B cell (primary cell): Measurements from ENCODE around the gene TOR1AIP1. TPM values are rescaled to one million over a fixed set of nuclear protein-coding genes. Genes with fewer than 3 reads are reported as not detected.
"Not testable (repeated sequence)": the region's sequence is repeated elsewhere in the genome, so short reads cannot be mapped to it uniquely, and the experiment has no call there.

Source experiments
- ATAC-seq: fragments of 200-7000 bp; cut with Tn5 transposase; one replicate; pipeline ENCODE4 v1.10.0; 2021; ENCODE audit warnings: low read depth, mild to moderate bottlenecking, moderate number of reproducible peaks, moderate library complexity
- CTCF ChIA-PET: fragments of 350-600 bp; sonication (Branson Sonifier 250); formaldehyde crosslinking; loops from one replicate; lab custom pipeline; 2021; ENCODE audit warnings: antibody characterized with exemption, inconsistent platforms; lab: Charles Lee
- POLR2A ChIA-PET: fragments of 350-600 bp; sonication (Branson Sonifier 250); formaldehyde crosslinking; loops from one replicate; lab custom pipeline; 2021; ENCODE audit warnings: antibody characterized with exemption; lab: Charles Lee
- DNase-seq: peaks from one replicate; pipeline ENCODE4 v3.0.0; 2013
- H2AFZ ChIP-seq: 2 replicates; pipeline ENCODE4 v1.6.1; 2012; ENCODE audit warnings: mild to moderate bottlenecking, low read depth, low read length; ENCODE audit not compliant: insufficient read depth, poor library complexity, severe bottlenecking
- H3K27ac ChIP-seq, 2 donors: 1 replicate in 1 of 2; 2 replicates in 1 of 2; pipeline ENCODE4 v1.5.1; 2012 to 2013; ENCODE audit warnings: low read length in 2 of 2, mild to moderate bottlenecking in 2 of 2, moderate library complexity in 1 of 2
- H3K27me3 ChIP-seq, 4 experiments: fragments of 200-600 bp in 1 of 4; sonication (generic) in 1 of 4; replicated peaks in 1 of 4; 1 replicate in 2 of 4; 2 replicates in 2 of 4; pipeline versions ENCODE4 v1.6.1 to v1.7.0; 2013 to 2016; ENCODE audit warnings: low read length in 3 of 4, mild to moderate bottlenecking in 2 of 4, mixed read lengths in 1 of 4, moderate library complexity in 1 of 4; ENCODE audit not compliant: insufficient read depth in 4 of 4, control insufficient read depth in 3 of 4; ENCODE audit errors: control extremely low read depth in 1 of 4
- H3K36me3 ChIP-seq, 2 experiments: replicated peaks in 1 of 2; 1 replicate in 1 of 2; 2 replicates in 1 of 2; pipeline versions ENCODE4 v1.6.1 to v1.7.1; 2013; ENCODE audit warnings: low read length in 1 of 2; ENCODE audit not compliant: insufficient read depth in 2 of 2, control insufficient read depth in 1 of 2; ENCODE audit errors: control extremely low read depth in 1 of 2, extremely low read depth in 1 of 2
- H3K4me1 ChIP-seq, 2 donors: fragments of 200-600 bp in 1 of 2; sonication (generic) in 1 of 2; 1 replicate in 1 of 2; 2 replicates in 1 of 2; pipeline versions ENCODE4 v1.5.1 to v1.6.1; 2013 to 2017; ENCODE audit warnings: low read length in 2 of 2; ENCODE audit not compliant: control insufficient read depth in 2 of 2, insufficient read depth in 2 of 2
- H3K4me2 ChIP-seq: replicated peaks from 2 replicates; pipeline ENCODE3; 2012; ENCODE audit warnings: mild to moderate bottlenecking, low read depth, low read length; ENCODE audit not compliant: poor library complexity, severe bottlenecking
- H3K4me3 ChIP-seq, 5 experiments: fragments of 200-600 bp in 1 of 5; sonication (generic) in 1 of 5; 1 replicate in 3 of 5; 2 replicates in 2 of 5; pipeline versions ENCODE4 v1.5.1 to v1.7.0; 2011 to 2016; ENCODE audit warnings: low read length in 4 of 5, mild to moderate bottlenecking in 4 of 5, low read depth in 2 of 5, control low read depth in 1 of 5, moderate library complexity in 1 of 5; ENCODE audit not compliant: insufficient read depth in 1 of 5; ENCODE audit errors: control extremely low read depth in 1 of 5, extremely low read depth in 1 of 5
- H3K79me2 ChIP-seq: fragments of 200-600 bp; sonication (generic); one replicate; pipeline ENCODE4 v1.6.0; 2016; ENCODE audit warnings: low read length; ENCODE audit not compliant: control insufficient read depth, insufficient read depth
- H3K9ac ChIP-seq: fragments of 200-600 bp; sonication (generic); 2 replicates; pipeline ENCODE4 v1.6.1; 2017; ENCODE audit warnings: mild to moderate bottlenecking, low read length, moderate library complexity
- H3K9me3 ChIP-seq, 3 donors: one replicate each; pipeline versions ENCODE4 v1.6.1 to v1.7.1; 2013; ENCODE audit warnings: low read length in 2 of 3; ENCODE audit not compliant: control insufficient read depth in 2 of 3, insufficient read depth in 1 of 3; ENCODE audit errors: control extremely low read depth in 1 of 3
- H4K20me1 ChIP-seq: 2 replicates; pipeline ENCODE4 v1.6.0; 2012; ENCODE audit warnings: mild to moderate bottlenecking, low read length; ENCODE audit not compliant: insufficient read depth, control insufficient read depth, poor library complexity, severe bottlenecking
- H3K27ac Mint-ChIP-seq: one replicate; pipeline ENCODE4 v1.8.0; 2021; ENCODE audit warnings: mixed read lengths
- H3K27me3 Mint-ChIP-seq: one replicate; pipeline ENCODE4 v1.8.0; 2021; ENCODE audit warnings: mixed read lengths
- H3K4me1 Mint-ChIP-seq: one replicate; pipeline ENCODE4 v1.8.0; 2021; ENCODE audit warnings: mixed read lengths
- H3K4me3 Mint-ChIP-seq: one replicate; pipeline ENCODE4 v1.8.0; 2021; ENCODE audit warnings: mixed read lengths
- H3K9me3 Mint-ChIP-seq: one replicate; pipeline ENCODE4 v1.8.0; 2022; ENCODE audit warnings: mixed read lengths; ENCODE audit not compliant: insufficient read depth
- EZH2 ChIP-seq: IDR thresholded peaks from 2 replicates; pipeline ENCODE4 v1.6.1; 2012; ENCODE audit warnings: borderline replicate concordance, low read depth, mild to moderate bottlenecking, moderate library complexity, low read length; ENCODE audit not compliant: insufficient read depth, poor library complexity, severe bottlenecking
- WGBS: methylation state at CpG from one replicate; pipeline ENCODE4 v1.1.5; 2013; ENCODE audit warnings: missing lambda C conversion rate; ENCODE audit not compliant: insufficient coverage; 5-methylcytosine and 5-hydroxymethylcytosine counted together
- intact Hi-C: fragments of 100-400 bp; cut with micrococcal nuclease; formaldehyde crosslinking; loops from one replicate; pipeline ENCODE4 v1.10.0; 2022
- polyA plus RNA-seq: library from polyadenylated mRNA; depleted of rRNA; stranded (reverse); fragments of >200 nt; gene quantifications from 2 replicates; pipeline ENCODE4 v1.2.3, GENCODE V29; 2012
- total RNA-seq, 2 donors: library from RNA; stranded (reverse); fragments of 120-200 nt in 1 of 2; gene quantifications; 1 replicate in 1 of 2; 2 replicates in 1 of 2; pipeline versions ENCODE4 v1.2.3 to v1.2.4, GENCODE V29; 2013 to 2022
- TF ChIP-seq, protein P1 (sequence below): fragments of 200-600 bp; IDR thresholded peaks from one replicate; pipeline ENCODE4 v1.8.0; 2022; ENCODE audit warnings: antibody characterized with exemption, mild to moderate bottlenecking

Gene TOR1AIP1
- total and polyA plus RNA-seq, 2 donors (not counting 1 experiment from before 2014, with no cell fraction given) = 43.3 to 98.1 TPM

DNA sequence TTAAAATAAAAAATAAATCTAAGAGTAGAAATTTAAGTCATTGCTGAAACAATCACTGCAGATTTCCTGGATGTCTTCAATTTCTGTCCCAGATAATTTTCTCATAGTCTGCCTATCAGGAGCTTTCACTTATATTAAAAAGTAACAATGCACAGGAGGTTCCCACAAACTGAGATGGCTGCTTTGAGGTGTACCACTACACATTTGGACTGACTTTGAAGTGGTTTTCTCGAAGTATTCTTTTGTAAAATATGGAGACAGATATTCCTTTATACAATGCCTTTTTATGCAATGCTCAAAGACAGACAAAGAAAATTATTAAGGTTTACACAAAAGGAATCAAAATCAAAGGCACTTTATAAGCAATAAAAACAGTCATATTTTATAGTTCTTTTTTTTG is 29.0 kb upstream of the TOR1AIP1 start:
- Mint-ChIP-seq H3K4me3 (no peak overlapping the region), H3K27ac (no peak overlapping the region), H3K9me3 (no peaks in the 10 kb centered on the region), H3K4me1 (no peaks in the 10 kb centered on the region), H3K27me3 (no peaks in the 10 kb centered on the region)
- peaks cover 16 to 50% of the 10 kb centered on the region in 2 experiments for H3K36me3 ChIP-seq
- no peak overlapping the region for H3K4me3 ChIP-seq
- no peak overlapping the region for H3K4me2 ChIP-seq
- ChIA-PET CTCF (interaction anchor here (1.4 kb wide), 1 partner anchor 38 kb away, joined by 5 read pairs; no protein-coding TSS in a partner anchor), POLR2A (no interaction called here)
- no CpG with 5 or more reads among the region's 1 CpG for WGBS
- DNase-seq = no peak
- no peak overlapping the region for H3K9ac ChIP-seq
- H3K27me3 ChIP-seq = no peaks in the 10 kb centered on the region
- ATAC-seq = no peak
- no peaks in the 10 kb centered on the region for H3K9me3 ChIP-seq
- H3K4me1 ChIP-seq = no peaks in the 10 kb centered on the region
- intact Hi-C loops = no loop called here
- TF ChIP-seq, protein P1, sequence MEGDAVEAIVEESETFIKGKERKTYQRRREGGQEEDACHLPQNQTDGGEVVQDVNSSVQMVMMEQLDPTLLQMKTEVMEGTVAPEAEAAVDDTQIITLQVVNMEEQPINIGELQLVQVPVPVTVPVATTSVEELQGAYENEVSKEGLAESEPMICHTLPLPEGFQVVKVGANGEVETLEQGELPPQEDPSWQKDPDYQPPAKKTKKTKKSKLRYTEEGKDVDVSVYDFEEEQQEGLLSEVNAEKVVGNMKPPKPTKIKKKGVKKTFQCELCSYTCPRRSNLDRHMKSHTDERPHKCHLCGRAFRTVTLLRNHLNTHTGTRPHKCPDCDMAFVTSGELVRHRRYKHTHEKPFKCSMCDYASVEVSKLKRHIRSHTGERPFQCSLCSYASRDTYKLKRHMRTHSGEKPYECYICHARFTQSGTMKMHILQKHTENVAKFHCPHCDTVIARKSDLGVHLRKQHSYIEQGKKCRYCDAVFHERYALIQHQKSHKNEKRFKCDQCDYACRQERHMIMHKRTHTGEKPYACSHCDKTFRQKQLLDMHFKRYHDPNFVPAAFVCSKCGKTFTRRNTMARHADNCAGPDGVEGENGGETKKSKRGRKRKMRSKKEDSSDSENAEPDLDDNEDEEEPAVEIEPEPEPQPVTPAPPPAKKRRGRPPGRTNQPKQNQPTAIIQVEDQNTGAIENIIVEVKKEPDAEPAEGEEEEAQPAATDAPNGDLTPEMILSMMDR = no peak
- no peak for TF ChIP-seq EZH2
- H3K27ac ChIP-seq = no peak overlapping the region
- no peaks in the 10 kb centered on the region for H3K79me2 ChIP-seq
- H2AFZ ChIP-seq = no peak overlapping the region
- no peaks in the 10 kb centered on the region for H4K20me1 ChIP-seq

DNA sequence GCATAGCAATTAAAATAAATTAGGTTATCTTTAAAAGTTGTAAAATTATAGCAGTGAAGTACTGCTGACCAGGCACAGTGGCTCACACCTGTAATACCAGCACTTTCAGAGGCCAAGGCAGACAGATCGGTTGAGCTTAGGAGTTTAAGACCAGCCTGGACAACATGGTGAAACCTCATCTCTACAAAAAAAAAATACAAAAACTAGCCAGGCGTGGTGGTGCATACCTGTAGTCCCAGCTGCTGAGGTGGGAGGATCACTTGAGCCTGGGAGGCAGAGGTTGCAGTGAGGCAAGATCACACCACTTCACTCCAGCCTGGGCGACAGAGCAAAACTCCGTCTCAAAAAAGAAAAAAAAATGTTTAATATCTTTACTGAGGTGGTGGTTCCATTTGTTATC is 26.3 kb upstream of the TOR1AIP1 start:
- H2AFZ ChIP-seq, H3K9me3 Mint-ChIP-seq, intact Hi-C loops, H3K9ac ChIP-seq, H3K4me1 ChIP-seq, DNase-seq, H3K79me2 ChIP-seq, H3K27me3 ChIP-seq, H3K27me3 Mint-ChIP-seq, H3K9me3 ChIP-seq, H3K4me2 ChIP-seq, H3K4me1 Mint-ChIP-seq, H3K4me3 Mint-ChIP-seq, H3K4me3 ChIP-seq, H4K20me1 ChIP-seq, H3K27ac Mint-ChIP-seq, H3K27ac ChIP-seq, ATAC-seq, POLR2A ChIA-PET: not testable (repeated sequence)
- H3K36me3 ChIP-seq = peaks cover 13 to 33% of the 10 kb centered on the region in 2 experiments
- WGBS = no CpG with 5 or more reads among the region's 4 CpGs
- CTCF ChIA-PET = interaction anchor here (0.6 kb wide), 1 partner anchor 851 kb away, joined by 4 read pairs; no protein-coding TSS in a partner anchor
